SK-N-SH (cell line): Measurements from ENCODE around the gene LIMA1.

ENCODE experiments used
- CHD2 ChIP-seq: fragments of 150-350 bp; IDR thresholded peaks from 2 replicates; pipeline ENCODE4 v1.6.1; 2018; ENCODE audit warnings: low read length; ENCODE audit not compliant: partially characterized antibody
- EP300 ChIP-seq, 2 experiments: IDR thresholded peaks; 2 replicates each; pipeline versions ENCODE4 v1.4.0 to v1.6.1; 2012; ENCODE audit warnings: borderline replicate concordance in 1 of 2, low read depth in 1 of 2, low read length in 1 of 2
- FOXM1 ChIP-seq: IDR thresholded peaks from 2 replicates; pipeline ENCODE4 v1.4.0; 2012; ENCODE audit warnings: low read depth, mild to moderate bottlenecking
- POLR2AphosphoS5 ChIP-seq: IDR thresholded peaks from 2 replicates; pipeline ENCODE4 v1.6.1; 2012; ENCODE audit warnings: low read depth, low read length
- TF ChIP-seq, protein P1 (sequence below): fragments of 200-600 bp; sonication (generic); IDR thresholded peaks from 2 replicates; pipeline ENCODE4 v1.6.1; 2017; ENCODE audit warnings: antibody characterized with exemption, mild to moderate bottlenecking, moderate library complexity

- TF ChIP-seq CHD2 (no peak), EP300 (IDR thresholded peaks at IDR 0.05; ENCODE audit: borderline replicate concordance in 1 of 2, low read depth in 1 of 2, low read length in 1 of 2) (no peak), POLR2AphosphoS5 (no peak), FOXM1 (no peak)
- TF ChIP-seq, protein P1, sequence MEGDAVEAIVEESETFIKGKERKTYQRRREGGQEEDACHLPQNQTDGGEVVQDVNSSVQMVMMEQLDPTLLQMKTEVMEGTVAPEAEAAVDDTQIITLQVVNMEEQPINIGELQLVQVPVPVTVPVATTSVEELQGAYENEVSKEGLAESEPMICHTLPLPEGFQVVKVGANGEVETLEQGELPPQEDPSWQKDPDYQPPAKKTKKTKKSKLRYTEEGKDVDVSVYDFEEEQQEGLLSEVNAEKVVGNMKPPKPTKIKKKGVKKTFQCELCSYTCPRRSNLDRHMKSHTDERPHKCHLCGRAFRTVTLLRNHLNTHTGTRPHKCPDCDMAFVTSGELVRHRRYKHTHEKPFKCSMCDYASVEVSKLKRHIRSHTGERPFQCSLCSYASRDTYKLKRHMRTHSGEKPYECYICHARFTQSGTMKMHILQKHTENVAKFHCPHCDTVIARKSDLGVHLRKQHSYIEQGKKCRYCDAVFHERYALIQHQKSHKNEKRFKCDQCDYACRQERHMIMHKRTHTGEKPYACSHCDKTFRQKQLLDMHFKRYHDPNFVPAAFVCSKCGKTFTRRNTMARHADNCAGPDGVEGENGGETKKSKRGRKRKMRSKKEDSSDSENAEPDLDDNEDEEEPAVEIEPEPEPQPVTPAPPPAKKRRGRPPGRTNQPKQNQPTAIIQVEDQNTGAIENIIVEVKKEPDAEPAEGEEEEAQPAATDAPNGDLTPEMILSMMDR, result no peak
Observed at GRCh38 chr12:50149311-50149710, 134.0 kb downstream of the LIMA1 start.
